Prostate gland (tissue), 2 donors: Measurements from ENCODE around the gene KRT71. TPM values are rescaled to one million over a fixed set of nuclear protein-coding genes. Genes with fewer than 3 reads are reported as not detected.
A peak's percentile ranks its signal among the peaks of the same experiment; 100 is the strongest.

Source experiments
- DNase-seq: peaks from one replicate; pipeline ENCODE4 v3.0.0-alpha.2; 2019; ENCODE audit warnings: low spot score
- H3K27ac ChIP-seq, 2 donors: fragments of 200-600 bp; sonication (generic); 2 replicates each; pipeline ENCODE4 v1.5.1; 2017 to 2019
- H3K27me3 ChIP-seq: fragments of 200-600 bp; sonication (generic); replicated peaks from 2 replicates; pipeline ENCODE4 v1.5.1; 2019; ENCODE audit not compliant: insufficient read depth
- H3K36me3 ChIP-seq, 2 donors: fragments of 200-600 bp; sonication (generic); 1 replicate in 1 of 2; 2 replicates in 1 of 2; pipeline versions ENCODE4 v1.5.1 to v1.8.1; 2017 to 2019
- H3K4me1 ChIP-seq: fragments of 200-600 bp; sonication (generic); replicated peaks from 2 replicates; pipeline ENCODE4 v1.5.1; 2019
- H3K4me3 ChIP-seq, 2 donors: fragments of 200-600 bp; sonication (generic); 2 replicates each; pipeline ENCODE4 v1.5.1; 2017 to 2019
- H3K9me3 ChIP-seq: fragments of 200-600 bp; sonication (generic); 2 replicates; pipeline ENCODE4 v1.5.1; 2017
- POLR2A ChIP-seq: fragments of 450-650 bp; IDR thresholded peaks from one replicate; pipeline ENCODE4 v1.6.1; 2016; ENCODE audit warnings: antibody characterized with exemption, mild to moderate bottlenecking
- POLR2AphosphoS5 ChIP-seq: sonication (generic); formaldehyde crosslinking; IDR thresholded peaks from one replicate; pipeline ENCODE4 v1.6.1; 2017; ENCODE audit warnings: antibody characterized with exemption
- WGBS: methylation state at CpG from one replicate; pipeline ENCODE4 v1.1.5; 2018; 5-methylcytosine and 5-hydroxymethylcytosine counted together
- intact Hi-C: fragments of 100-400 bp; cut with DNase I; formaldehyde crosslinking; loops from one replicate; pipeline ENCODE4 v1.14.2; 2022
- total RNA-seq, 2 donors: library from RNA; depleted of rRNA; stranded (reverse); fragments of >200 nt; gene quantifications; one replicate each; pipeline ENCODE4 v1.1.0, GENCODE V29; 2016
- TF ChIP-seq, protein P1 (sequence below), 4 experiments: fragments of 200-600 bp in 2 of 4; fragments of 450-650 bp in 2 of 4; sonication (generic) in 2 of 4; IDR thresholded peaks; 1 replicate in 3 of 4; 2 replicates in 1 of 4; pipeline ENCODE4 v1.5.1; 2016 to 2019; ENCODE audit warnings: antibody characterized with exemption in 4 of 4, mild to moderate bottlenecking in 2 of 4, moderate library complexity in 2 of 4

The KRT71 gene
- total RNA-seq, 2 donors from 2014 or later, result not detected

DNA sequence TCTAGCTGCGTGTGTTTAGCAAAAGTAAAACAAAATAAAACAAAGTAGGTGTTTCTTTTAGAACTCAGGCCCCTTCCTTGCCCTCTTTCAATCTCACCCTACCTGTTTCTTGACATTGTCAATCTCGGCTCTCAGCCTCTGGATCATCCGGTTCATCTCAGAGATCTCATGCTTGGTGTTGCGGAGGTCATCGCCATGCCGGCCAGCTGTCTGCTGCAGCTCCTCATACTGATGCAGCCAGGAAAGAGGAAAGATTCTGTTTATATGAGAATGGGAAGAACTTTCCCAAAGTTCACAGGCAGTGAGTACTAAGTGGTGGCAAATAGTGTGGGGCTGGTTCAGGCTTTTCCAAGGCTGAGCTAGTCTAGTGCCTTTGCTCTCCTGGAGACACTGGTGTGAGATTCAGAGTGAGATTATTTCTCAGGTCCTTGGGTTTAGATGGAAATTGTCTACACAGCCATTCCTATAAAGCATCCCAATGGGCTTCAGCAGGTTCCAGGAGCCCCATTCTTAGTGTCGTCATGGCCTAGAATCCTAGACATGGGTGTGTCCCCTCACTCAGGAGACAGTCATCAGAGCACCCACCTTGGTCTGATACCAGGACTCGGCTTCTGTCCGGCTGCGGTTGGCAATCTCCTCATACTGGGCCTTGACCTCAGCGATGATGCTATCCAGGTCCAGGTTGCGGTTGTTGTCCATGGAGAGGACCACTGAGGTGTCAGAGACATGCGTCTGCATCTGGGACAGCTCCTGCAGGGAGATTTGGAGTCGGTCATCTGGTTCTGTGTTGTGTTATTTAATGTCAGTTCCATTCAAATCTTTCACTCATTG, 35.7 kb downstream of the KRT71 start:
- intact Hi-C loops, result no loop called here
- H3K4me3 ChIP-seq, result peak overlapping the region in 1 of 2 donors; percentile 3
- WGBS, result 80% methylated on average over 14 of the region's 14 CpGs
- H3K4me1 ChIP-seq, result no peaks in the 10 kb centered on the region
- no peaks in the 10 kb centered on the region for H3K36me3 ChIP-seq
- DNase-seq, result no peak
- no peak overlapping the region for H3K27ac ChIP-seq
- TF ChIP-seq POLR2A, result no peak
- TF ChIP-seq, protein P1, sequence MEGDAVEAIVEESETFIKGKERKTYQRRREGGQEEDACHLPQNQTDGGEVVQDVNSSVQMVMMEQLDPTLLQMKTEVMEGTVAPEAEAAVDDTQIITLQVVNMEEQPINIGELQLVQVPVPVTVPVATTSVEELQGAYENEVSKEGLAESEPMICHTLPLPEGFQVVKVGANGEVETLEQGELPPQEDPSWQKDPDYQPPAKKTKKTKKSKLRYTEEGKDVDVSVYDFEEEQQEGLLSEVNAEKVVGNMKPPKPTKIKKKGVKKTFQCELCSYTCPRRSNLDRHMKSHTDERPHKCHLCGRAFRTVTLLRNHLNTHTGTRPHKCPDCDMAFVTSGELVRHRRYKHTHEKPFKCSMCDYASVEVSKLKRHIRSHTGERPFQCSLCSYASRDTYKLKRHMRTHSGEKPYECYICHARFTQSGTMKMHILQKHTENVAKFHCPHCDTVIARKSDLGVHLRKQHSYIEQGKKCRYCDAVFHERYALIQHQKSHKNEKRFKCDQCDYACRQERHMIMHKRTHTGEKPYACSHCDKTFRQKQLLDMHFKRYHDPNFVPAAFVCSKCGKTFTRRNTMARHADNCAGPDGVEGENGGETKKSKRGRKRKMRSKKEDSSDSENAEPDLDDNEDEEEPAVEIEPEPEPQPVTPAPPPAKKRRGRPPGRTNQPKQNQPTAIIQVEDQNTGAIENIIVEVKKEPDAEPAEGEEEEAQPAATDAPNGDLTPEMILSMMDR (IDR thresholded peaks at IDR 0.05), result no peak
- TF ChIP-seq POLR2AphosphoS5, result no peak
- H3K27me3 ChIP-seq, result no peaks in the 10 kb centered on the region
- H3K9me3 ChIP-seq, result no peaks in the 10 kb centered on the region

DNA sequence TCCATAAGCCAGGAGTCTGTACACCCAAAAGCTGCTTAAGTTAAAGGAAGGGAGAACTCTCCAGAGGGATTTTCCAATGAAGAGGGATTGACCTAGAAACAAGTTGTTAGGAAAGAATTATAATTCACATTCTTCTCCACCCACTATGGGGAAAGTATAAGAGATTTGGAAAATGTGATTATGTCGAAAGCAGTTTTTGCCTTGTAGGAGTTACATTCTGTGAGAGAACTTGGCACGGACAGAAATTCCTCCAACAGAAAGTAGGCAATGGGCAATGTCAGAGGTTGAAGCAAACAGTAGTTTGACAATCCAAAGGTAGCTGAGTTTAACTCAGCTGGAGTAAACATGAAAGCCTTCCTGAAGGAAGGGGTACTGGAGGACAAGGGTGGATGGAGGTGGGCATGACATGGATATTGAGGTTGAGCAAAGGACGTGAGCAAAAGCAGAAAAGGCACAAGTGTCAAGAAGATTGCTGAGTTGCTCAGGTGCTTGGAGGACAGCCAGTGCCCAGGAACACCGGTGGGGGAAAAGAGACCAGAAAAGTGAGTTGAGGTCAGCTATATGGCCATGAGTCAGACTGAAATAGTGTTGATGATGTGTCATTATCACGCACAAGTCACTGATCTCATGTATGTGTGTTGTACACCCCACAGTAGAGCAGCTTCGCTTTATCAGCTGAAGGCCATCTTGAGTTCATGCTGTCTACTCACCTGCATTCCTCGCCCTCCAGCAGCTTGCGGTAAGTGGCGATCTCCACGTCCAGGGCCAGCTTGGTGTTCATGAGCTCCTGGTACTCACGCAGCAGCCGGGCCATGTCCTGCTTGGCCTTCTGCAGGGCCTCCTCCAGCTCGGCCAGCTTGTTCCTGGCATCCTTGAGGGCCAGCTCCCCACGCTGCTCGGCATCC, 36.8 kb downstream of the KRT71 start:
- Histone ChIP-seq H3K9me3 (no peaks in the 10 kb centered on the region), H3K36me3 (no peaks in the 10 kb centered on the region), H3K4me1 (no peaks in the 10 kb centered on the region), H3K27ac (no peak overlapping the region), H3K4me3 (peak overlapping the region; percentile 2 to 3), H3K27me3 (no peaks in the 10 kb centered on the region)
- TF ChIP-seq, protein P1 (IDR thresholded peaks at IDR 0.05), result no peak
- TF ChIP-seq POLR2AphosphoS5, result no peak
- TF ChIP-seq POLR2A, result no peak
- DNase-seq, result no peak
- intact Hi-C loops, result no loop called here
- 76% methylated on average over 15 of the region's 15 CpGs for WGBS

DNA sequence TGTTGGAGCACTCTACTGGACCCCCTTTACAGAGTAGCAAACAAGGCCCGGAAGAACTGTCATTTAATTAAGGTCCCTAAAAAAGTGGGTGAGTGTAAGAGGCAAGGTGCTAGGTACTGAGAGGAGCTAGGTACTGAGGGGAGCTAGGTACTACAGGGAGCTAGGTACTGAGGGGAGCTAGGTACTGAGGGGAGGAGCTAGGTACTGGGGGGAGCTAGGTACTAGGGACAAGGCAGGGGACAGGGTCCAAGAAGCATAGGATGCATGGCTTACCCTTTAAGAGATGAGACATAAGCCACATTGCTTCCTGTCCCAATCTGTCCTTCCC, 37.7 kb downstream of the KRT71 start:
- Histone ChIP-seq H3K4me3 (no peak overlapping the region), H3K9me3 (no peaks in the 10 kb centered on the region), H3K4me1 (no peaks in the 10 kb centered on the region), H3K27ac (no peak overlapping the region), H3K36me3 (no peaks in the 10 kb centered on the region), H3K27me3 (no peaks in the 10 kb centered on the region)
- DNase-seq, result no peak
- TF ChIP-seq, protein P1 (IDR thresholded peaks at IDR 0.05), result no peak
- TF ChIP-seq POLR2A (no peak), POLR2AphosphoS5 (no peak)
- intact Hi-C loops, result no loop called here
- 91% methylated on average over 1 of the region's 1 CpG for WGBS

DNA sequence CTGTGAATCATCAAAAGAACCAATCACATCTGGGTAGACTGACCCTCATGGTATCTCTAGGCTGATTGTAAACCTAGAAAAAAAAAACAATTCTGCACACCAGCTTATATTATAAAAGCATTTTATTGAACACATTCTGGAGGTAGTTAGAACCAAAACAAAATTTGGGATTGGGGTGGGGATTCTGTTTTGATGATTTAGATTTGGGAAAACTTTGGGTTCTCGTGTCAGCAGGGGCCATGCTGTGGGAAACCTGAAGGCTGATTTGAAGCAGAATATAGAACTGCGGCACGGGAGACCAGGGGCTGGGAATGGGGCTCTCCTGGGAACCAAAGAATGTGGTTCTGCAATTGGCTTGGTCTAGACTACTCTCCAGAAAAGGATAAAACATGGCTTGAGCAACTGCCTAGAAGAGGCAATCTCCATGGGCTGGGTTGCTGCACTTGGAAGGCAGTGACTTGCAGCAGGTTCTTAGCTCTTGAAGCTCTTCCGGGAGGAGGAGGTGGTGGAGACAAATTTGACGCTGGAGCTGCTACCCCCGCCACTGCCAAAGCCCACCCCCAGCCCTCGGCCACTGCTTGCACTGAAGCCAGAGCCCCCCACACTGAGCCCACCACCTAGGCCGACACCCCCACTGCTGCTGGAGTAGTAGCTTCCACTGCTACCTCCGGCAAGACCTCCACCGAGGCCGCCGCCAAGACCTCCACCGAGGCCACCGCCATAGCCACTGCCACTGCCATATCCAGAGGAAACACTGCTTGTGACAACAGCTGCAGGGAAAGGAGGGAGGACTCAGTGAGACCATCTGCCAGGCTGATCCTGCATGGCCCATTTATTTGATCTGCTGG, 38.2 kb downstream of the KRT71 start:
- Histone ChIP-seq H3K27me3 (no peaks in the 10 kb centered on the region), H3K9me3 (no peaks in the 10 kb centered on the region), H3K27ac (no peak overlapping the region), H3K4me1 (no peaks in the 10 kb centered on the region), H3K4me3 (no peak overlapping the region), H3K36me3 (no peaks in the 10 kb centered on the region)
- 86% methylated on average over 14 of the region's 14 CpGs for WGBS
- intact Hi-C loops, result no loop called here
- TF ChIP-seq, protein P1 (IDR thresholded peaks at IDR 0.05), result no peak
- TF ChIP-seq POLR2A (no peak), POLR2AphosphoS5 (no peak)
- no peak for DNase-seq
